ENCODE measurements around the gene INPP5K.
"Not testable (repeated sequence)": the region's sequence is repeated elsewhere in the genome, so short reads cannot be mapped to it uniquely, and the experiment has no call there.

- not testable (repeated sequence) for TF ChIP-seq CTCF, POLR2A (IDR thresholded peaks at IDR 0.05)
These were observed 47.0 kb upstream of the INPP5K start for GRCh38 chr17:1563471-1563785.
